K562 (cell line): ENCODE results near the gene TMEM86B. TPM values are rescaled to one million over a fixed set of nuclear protein-coding genes. Genes with fewer than 3 reads are reported as not detected.

Source experiments
- ATAC-seq: fragments of 200-7000 bp; cut with Tn5 transposase; 3 replicates; pipeline ENCODE4 v1.9.1; 2020; ENCODE audit warnings: moderate library complexity
- BruUV-seq: library from RNA; stranded (reverse); fragments of 400-500 nt; replicated peaks from 2 replicates; lab custom pipeline; 2021; lab: Mats Ljungman, UMichigan
- CTCF ChIA-PET: fragments of 300-600 bp; formaldehyde crosslinking; extraction: SDS; loops from one replicate; lab custom pipeline; 2021; ENCODE audit warnings: low intra/inter-chr PET ratio; lab: Yijun Ruan, JAX
- POLR2A ChIA-PET: fragments of 300-600, 350-650 bp; sonication (Branson Sonifier 250); formaldehyde crosslinking; extraction: SDS; loops from one replicate; lab custom pipeline; 2021; ENCODE audit warnings: antibody characterized with exemption, inconsistent platforms; lab: Yijun Ruan, JAX
- DNase-seq, 4 experiments: peaks; one replicate each; pipeline versions ENCODE4 v3.0.0 to v3.0.0-alpha.2; 2011 to 2018; ENCODE audit warnings: low spot score in 3 of 4, mixed read lengths in 3 of 4; ENCODE audit errors: extremely low read depth in 1 of 4
- FAIRE-seq: peaks from 2 replicates; lab custom pipeline; 2011; peaks lifted over from hg19 to GRCh38; lab: Jason Lieb, UNC
- H2AFZ ChIP-seq: 2 replicates; pipeline ENCODE4 v1.6.0; 2011; ENCODE audit warnings: low read depth, low read length, control low read depth, inconsistent platforms
- H3K27ac ChIP-seq: fragments of 200-600 bp; 3 replicates; pipeline ENCODE4 v1.8.0; 2011; ENCODE audit warnings: low read depth, mild to moderate bottlenecking, control low read depth, inconsistent platforms, low read length, moderate library complexity, mixed read lengths; ENCODE audit errors: extremely low read depth
- H3K27me3 ChIP-seq, 2 experiments: fragments of 300-600 bp in 1 of 2; 2 replicates in 1 of 2; 3 replicates in 1 of 2; pipeline versions ENCODE4 v1.6.0 to v1.8.0; 2011; ENCODE audit warnings: inconsistent platforms in 2 of 2, low read length in 2 of 2, mild to moderate bottlenecking in 1 of 2, mixed read lengths in 1 of 2, moderate library complexity in 1 of 2; ENCODE audit not compliant: control insufficient read depth in 2 of 2, insufficient read depth in 2 of 2
- H3K36me3 ChIP-seq: fragments of 300-600 bp; 3 replicates; pipeline ENCODE4 v1.8.0; 2011; ENCODE audit warnings: mild to moderate bottlenecking, low read length, inconsistent platforms; ENCODE audit not compliant: control insufficient read depth, insufficient read depth
- H3K4me1 ChIP-seq, 2 experiments: fragments of 200-600 bp in 1 of 2; replicated peaks in 1 of 2; 2 replicates in 1 of 2; 3 replicates in 1 of 2; pipeline versions ENCODE4 v1.5.1 to v1.8.0; 2011; ENCODE audit warnings: inconsistent platforms in 2 of 2, low read length in 2 of 2, mild to moderate bottlenecking in 1 of 2, mixed read lengths in 1 of 2, moderate library complexity in 1 of 2; ENCODE audit not compliant: control insufficient read depth in 2 of 2, insufficient read depth in 2 of 2
- H3K4me2 ChIP-seq: 2 replicates; pipeline ENCODE4 v1.6.1; 2011; ENCODE audit warnings: low read length, control low read depth, inconsistent platforms, mixed read lengths; ENCODE audit not compliant: insufficient read depth
- H3K4me3 ChIP-seq: fragments of 200-600 bp; sonication (generic), shearing (Covaris generic); 2 replicates; pipeline ENCODE4 v1.5.1; 2016; ENCODE audit warnings: control low read depth, inconsistent platforms
- H3K79me2 ChIP-seq: fragments of 200-600 bp; 3 replicates; pipeline ENCODE4 v1.8.0; 2011; ENCODE audit warnings: low read length, inconsistent platforms; ENCODE audit not compliant: control insufficient read depth, insufficient read depth
- H3K9ac ChIP-seq, 2 experiments: 2 replicates each; pipeline versions ENCODE4 v1.6.0 to v1.6.1; 2011; ENCODE audit warnings: low read depth in 2 of 2, low read length in 2 of 2, control low read depth in 1 of 2, inconsistent platforms in 1 of 2, mild to moderate bottlenecking in 1 of 2, mixed read lengths in 1 of 2; ENCODE audit not compliant: insufficient read depth in 1 of 2
- H3K9me1 ChIP-seq: one replicate; pipeline ENCODE4 v1.6.0; 2011; ENCODE audit warnings: inconsistent platforms, mild to moderate bottlenecking, low read length, moderate library complexity; ENCODE audit not compliant: control insufficient read depth, insufficient read depth
- H3K9me3 ChIP-seq: replicated peaks from 2 replicates; pipeline ENCODE4 v1.5.1; 2011; ENCODE audit warnings: low read depth, low read length, inconsistent platforms; ENCODE audit not compliant: control insufficient read depth, insufficient read depth
- H4K20me1 ChIP-seq: replicated peaks from 2 replicates; pipeline ENCODE4 v1.6.1; 2011; ENCODE audit warnings: low read length, inconsistent platforms, mixed read lengths; ENCODE audit not compliant: control insufficient read depth, insufficient read depth
- HEY1 ChIP-seq: fragments of 250-450 bp; sonication (Bioruptor Pico); IDR thresholded peaks from 2 replicates; pipeline ENCODE4 v1.5.0; 2020; ENCODE audit warnings: mild to moderate bottlenecking, moderate library complexity, borderline replicate concordance
- POLR2G ChIP-seq: fragments of 200-400 bp; formaldehyde crosslinking; IDR thresholded peaks from 2 replicates; pipeline ENCODE4 v1.6.1; 2017; ENCODE audit warnings: low read depth, mild to moderate bottlenecking, antibody characterized with exemption, low read length, moderate library complexity
- ZNF518B ChIP-seq: fragments of 250-450 bp; sonication (Bioruptor Pico); IDR thresholded peaks from 2 replicates; pipeline ENCODE4 v1.5.0; 2021; ENCODE audit warnings: mild to moderate bottlenecking, moderate library complexity
- ZNF717 ChIP-seq: fragments of 250-450 bp; sonication (Bioruptor Pico); IDR thresholded peaks from 2 replicates; pipeline ENCODE4 v1.5.0; 2021
- WGBS: fragments of 100-300 bp; shearing (Covaris generic); methylation state at CpG from one replicate; pipeline ENCODE4 v1.1.6; 2016; ENCODE audit warnings: low coverage, mixed read lengths; ENCODE audit not compliant: insufficient coverage; ENCODE audit errors: missing lambda C conversion rate; 5-methylcytosine and 5-hydroxymethylcytosine counted together
- in situ Hi-C: fragments of 300-500 bp; cut with MboI; formaldehyde crosslinking; loops from 4 replicates; pipeline ENCODE4 v1.15.0; 2018; ENCODE audit warnings: inconsistent platforms, mixed read lengths
- intact Hi-C: fragments of 100-400 bp; cut with micrococcal nuclease; formaldehyde crosslinking; loops from 2 replicates; pipeline ENCODE4 v1.14.2; 2022
- polyA plus RNA-seq, 8 experiments: library from polyadenylated mRNA; depleted of rRNA in 4 of 8; stranded (reverse) in 5 of 8; unstranded in 3 of 8; fragments of >200 nt; fragmentation: Nextera tagmentation in 2 of 8; fragmentation: Illumina TruSeq in 1 of 8; extraction: Ambion mirVana in 2 of 8; extraction: Trizol in 1 of 8; gene quantifications; 2 replicates each; pipeline versions ENCODE4 v1.2.1 to v1.2.3, GENCODE V29; 2011 to 2014; ENCODE audit warnings: inconsistent platforms in 1 of 8, missing spikeins in 1 of 8
- total RNA-seq, 7 experiments: library from RNA; depleted of rRNA in 6 of 7; stranded (reverse); fragments of >200 nt in 6 of 7; fragmentation: Illumina TruSeq in 2 of 7; extraction: Trizol in 2 of 7; gene quantifications; 2 replicates each; pipeline versions ENCODE4 v1.2.1 to v1.2.3, GENCODE V29; 2011 to 2021; ENCODE audit warnings: low replicate concordance in 1 of 7

Gene TMEM86B
- total and polyA plus RNA-seq, 9 of the 15 experiments (the other 6 are each of a cell fraction or from before 2014, with no cell fraction given), result 0.28 to 7.9 (median 2.1) TPM

GRCh38 chr19:55230329-55230728 lies 1.8 kb upstream of the TMEM86B start:
- no TSS peak for BruUV-seq
- Histone ChIP-seq H3K36me3 (peaks cover 93% of the 10 kb centered on the region), H3K4me2 (no peak overlapping the region), H3K9me3 (no peaks in the 10 kb centered on the region), H4K20me1 (no peaks in the 10 kb centered on the region), H3K9ac (no peak overlapping the region), H2AFZ (no peak overlapping the region), H3K79me2 (no peaks in the 10 kb centered on the region), H3K4me1 (peaks cover 0 to 43% of the 10 kb centered on the region in 2 experiments; a peak in 1 of 5 replicates), H3K4me3 (no peak overlapping the region), H3K27ac (no peak overlapping the region), H3K9me1 (peaks cover 3% of the 10 kb centered on the region), H3K27me3 (no peaks in the 10 kb centered on the region)
- intact Hi-C loops (no loop called here), in situ Hi-C loops (no loop called here)
- no peak for FAIRE-seq
- ChIA-PET POLR2A (interaction anchor here (1.0 to 1.2 kb wide), 2 partner anchors 10 to 14 kb away, joined by 6 to 9 read pairs; no protein-coding TSS in a partner anchor), CTCF (no interaction called here)
- WGBS, result 88% methylated on average over 10 of the region's 13 CpGs
- TF ChIP-seq HEY1 (CRISPR knock-in tag) (no peak), POLR2G (peak; percentile 46; the same call in 1 of the 2 replicates)
- no peak for DNase-seq
- ATAC-seq, result no peak

DNA sequence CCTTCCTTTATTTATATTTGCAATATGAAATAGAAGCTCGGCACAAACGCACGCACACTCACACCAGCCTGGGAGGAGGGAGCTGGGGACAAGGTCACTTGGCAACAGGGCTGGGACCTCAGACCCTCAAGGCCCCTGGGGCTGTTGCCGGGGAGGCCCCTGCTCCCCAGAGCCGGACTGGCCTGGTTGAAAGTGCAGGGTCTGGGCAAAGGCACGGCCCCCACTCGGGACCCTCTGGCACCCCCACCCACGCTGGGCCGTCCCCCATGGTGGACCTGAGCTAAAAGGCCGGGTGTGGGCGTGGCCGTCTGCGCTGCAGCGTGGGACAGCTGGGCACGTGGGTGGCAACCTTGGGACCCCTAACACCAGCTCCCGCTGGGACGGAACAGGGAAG lies 1.2 kb upstream of the TMEM86B start:
- TF ChIP-seq POLR2G, result peak; percentile 50; the same call in 1 of the 2 replicates
- TF ChIP-seq ZNF717, result no peak
- no peak for TF ChIP-seq ZNF518B (CRISPR knock-in tag)
- TF ChIP-seq, all 486 proteins: peak for 1
- in situ Hi-C loops, result no loop called here
- ATAC-seq, result no peak
- no peak for DNase-seq
- intact Hi-C loops, result no loop called here
- Histone ChIP-seq H3K4me1 (peaks cover 0 to 46% of the 10 kb centered on the region in 2 experiments; a peak in 1 of 5 replicates), H3K79me2 (no peaks in the 10 kb centered on the region), H3K27me3 (no peaks in the 10 kb centered on the region), H3K4me3 (no peak overlapping the region), H3K27ac (no peak overlapping the region), H3K4me2 (no peak overlapping the region), H3K9me3 (no peaks in the 10 kb centered on the region), H3K36me3 (peaks cover 88% of the 10 kb centered on the region), H3K9me1 (peaks cover 3% of the 10 kb centered on the region), H2AFZ (no peak overlapping the region), H4K20me1 (no peaks in the 10 kb centered on the region), H3K9ac (no peak overlapping the region)
- FAIRE-seq, result no peak
- WGBS, result 85% methylated on average over 15 of the region's 17 CpGs
- ChIA-PET POLR2A (interaction anchor here (0.7 to 1.2 kb wide), 3 partner anchors 9 to 159 kb away, joined by 3 to 9 read pairs (median 6); no protein-coding TSS in a partner anchor), CTCF (no interaction called here)
- TSS peak; percentile 78 for BruUV-seq
